ENCODE measurements around the gene CCDC6.

DNA sequence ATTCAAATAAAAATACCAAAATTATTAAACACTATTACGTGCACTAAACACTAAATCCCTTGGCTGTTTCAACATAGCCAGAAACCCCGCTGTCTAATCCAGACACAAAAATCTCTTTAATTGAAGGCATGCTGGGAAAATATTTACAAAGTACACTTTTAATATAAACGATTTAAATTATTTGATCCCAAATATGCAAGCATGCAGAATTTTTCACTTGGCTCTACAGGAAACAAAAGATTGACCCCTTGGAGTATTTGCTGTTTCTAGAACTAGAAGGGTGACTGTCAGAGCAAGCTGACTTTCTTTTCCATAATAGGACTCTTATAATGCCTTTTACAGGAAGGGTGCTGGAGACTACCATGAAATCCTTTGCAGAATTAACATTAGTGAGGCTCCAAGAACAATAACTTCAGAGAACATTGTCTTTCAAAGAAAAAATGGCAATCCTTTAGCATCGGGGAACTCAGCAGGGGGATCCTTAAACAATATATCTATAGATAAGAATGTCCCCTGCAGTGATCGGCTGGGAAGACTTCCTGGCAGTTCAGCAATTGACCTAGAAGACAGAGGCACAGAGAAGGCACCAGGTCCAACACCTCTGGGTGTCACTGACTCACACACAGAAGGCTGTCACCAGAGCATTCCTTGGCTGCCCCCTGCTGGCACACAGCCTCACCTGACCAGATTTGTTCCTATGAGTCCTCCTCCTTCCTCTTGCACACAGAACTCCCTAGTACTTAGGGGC lies 97.3 kb downstream of the CCDC6 start:
- TF ChIP-seq CTCF (IDR thresholded peaks at IDR 0.05; ENCODE audit: low read length) (peak; percentile 81), EZH2 (IDR thresholded peaks at IDR 0.05; ENCODE audit: borderline replicate concordance, low read length) (no peak)

All from OCI-LY1 (cell line).